Common myeloid progenitor, CD34-positive (primary cell): Measurements from ENCODE around the gene ICAM2.
"Not testable (repeated sequence)": the region's sequence is repeated elsewhere in the genome, so short reads cannot be mapped to it uniquely, and the experiment has no call there.

Experiments
- CTCF ChIA-PET: fragments of 350-600 bp; sonication (Branson Sonifier 250); formaldehyde crosslinking; loops from one replicate; lab custom pipeline; 2021; ENCODE audit warnings: antibody characterized with exemption; lab: Charles Lee
- POLR2A ChIA-PET: fragments of 350-600 bp; sonication (Branson Sonifier 250); formaldehyde crosslinking; loops from one replicate; lab custom pipeline; 2021; ENCODE audit warnings: antibody characterized with exemption; lab: Charles Lee
- DNase-seq, 3 donors: peaks; one replicate each; pipeline versions ENCODE4 v3.0.0 to v3.0.0-alpha.2; 2013
- H3K27ac ChIP-seq, 2 experiments: 1 replicate in 1 of 2; 2 replicates in 1 of 2; pipeline ENCODE4 v1.7.0; 2013; ENCODE audit warnings: inconsistent platforms in 2 of 2, low read length in 2 of 2, mild to moderate bottlenecking in 2 of 2, low read depth in 1 of 2, moderate library complexity in 1 of 2; ENCODE audit not compliant: severe bottlenecking in 2 of 2, insufficient read depth in 1 of 2, poor library complexity in 1 of 2
- H3K27me3 ChIP-seq, 5 experiments: replicated peaks in 2 of 5; 1 replicate in 3 of 5; 2 replicates in 2 of 5; pipeline versions ENCODE4 v1.6.1 to v1.7.0; 2013; ENCODE audit warnings: low read length in 4 of 5, mild to moderate bottlenecking in 2 of 5, moderate library complexity in 2 of 5, inconsistent platforms in 1 of 5; ENCODE audit not compliant: insufficient read depth in 5 of 5, control insufficient read depth in 4 of 5
- H3K36me3 ChIP-seq, 4 experiments: 1 replicate in 2 of 4; 2 replicates in 2 of 4; pipeline versions ENCODE4 v1.6.1 to v1.7.0; 2013; ENCODE audit warnings: low read length in 3 of 4, control low read depth in 1 of 4, mild to moderate bottlenecking in 1 of 4; ENCODE audit not compliant: control insufficient read depth in 4 of 4, insufficient read depth in 4 of 4
- H3K4me1 ChIP-seq, 4 experiments: 1 replicate in 3 of 4; 2 replicates in 1 of 4; pipeline versions ENCODE4 v1.6.1 to v1.7.1; 2013; ENCODE audit warnings: low read length in 3 of 4, mild to moderate bottlenecking in 3 of 4, control low read depth in 1 of 4, inconsistent platforms in 1 of 4, moderate library complexity in 1 of 4; ENCODE audit not compliant: control insufficient read depth in 4 of 4, insufficient read depth in 4 of 4; ENCODE audit errors: control extremely low read depth in 1 of 4
- H3K4me3 ChIP-seq, 7 experiments: 1 replicate in 4 of 7; 2 replicates in 3 of 7; pipeline versions ENCODE4 v1.5.1 to v1.7.0; 2013; ENCODE audit warnings: mild to moderate bottlenecking in 7 of 7, low read length in 6 of 7, moderate library complexity in 6 of 7, inconsistent platforms in 2 of 7, low read depth in 2 of 7, control low read depth in 1 of 7; ENCODE audit not compliant: insufficient read depth in 4 of 7, control insufficient read depth in 1 of 7; ENCODE audit errors: extremely low read depth in 1 of 7
- H3K9me3 ChIP-seq, 5 experiments: 1 replicate in 4 of 5; 2 replicates in 1 of 5; pipeline versions ENCODE4 v1.6.1 to v1.7.1; 2013; ENCODE audit warnings: low read length in 4 of 5, mild to moderate bottlenecking in 2 of 5, inconsistent platforms in 1 of 5, low read depth in 1 of 5, moderate library complexity in 1 of 5; ENCODE audit not compliant: control insufficient read depth in 4 of 5, insufficient read depth in 2 of 5; ENCODE audit errors: control extremely low read depth in 1 of 5
- WGBS: methylation state at CpG from one replicate; pipeline ENCODE4 v1.1.5; 2013; ENCODE audit not compliant: insufficient coverage; 5-methylcytosine and 5-hydroxymethylcytosine counted together

The ICAM2 gene

DNA sequence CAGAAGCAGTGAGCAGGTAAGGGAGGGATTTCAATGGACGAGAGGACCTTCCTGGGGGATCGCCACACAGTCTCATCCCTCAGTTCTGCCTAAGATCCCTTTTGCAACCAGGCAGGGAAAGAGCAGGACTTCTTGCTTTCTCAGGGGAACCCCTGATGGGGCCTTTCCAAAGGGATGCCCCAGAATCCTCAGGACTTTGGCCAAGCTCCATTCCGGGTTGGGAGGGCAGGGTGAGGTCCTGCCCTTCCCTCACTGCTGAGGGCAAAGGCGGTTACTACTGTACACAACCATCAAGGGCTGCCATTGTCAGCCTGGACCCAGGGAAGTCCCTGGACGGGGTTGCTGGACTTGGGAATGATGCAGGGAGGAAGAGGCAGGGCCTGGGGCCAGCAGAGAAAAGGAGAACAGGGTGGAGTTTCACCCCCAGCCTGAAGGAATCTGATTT, 12.6 kb downstream of the ICAM2 start:
- Histone ChIP-seq H3K9me3 (no peaks in the 10 kb centered on the region), H3K4me3 (no peak overlapping the region), H3K36me3 (peaks cover 12 to 26% (median 21%) of the 10 kb centered on the region in 4 experiments), H3K4me1 (peaks cover 0 to 51% (median 45%) of the 10 kb centered on the region in 4 experiments), H3K27me3 (no peaks in the 10 kb centered on the region), H3K27ac (peak overlapping the region; percentile 25 to 54)
- CTCF ChIA-PET = interaction anchor here (1.2 to 4.1 kb wide), 4 partner anchors 9 to 21 kb away, joined by 5 to 32 read pairs (median 21); partner anchors contain the start of gene ICAM2
- POLR2A ChIA-PET = interaction anchor here (3.5 kb wide), 1 partner anchor 12 kb away, joined by 31 read pairs; the partner anchor contains the start of gene ICAM2
- DNase-seq = no peak
- WGBS = 91% methylated on average over 4 of the region's 5 CpGs

DNA sequence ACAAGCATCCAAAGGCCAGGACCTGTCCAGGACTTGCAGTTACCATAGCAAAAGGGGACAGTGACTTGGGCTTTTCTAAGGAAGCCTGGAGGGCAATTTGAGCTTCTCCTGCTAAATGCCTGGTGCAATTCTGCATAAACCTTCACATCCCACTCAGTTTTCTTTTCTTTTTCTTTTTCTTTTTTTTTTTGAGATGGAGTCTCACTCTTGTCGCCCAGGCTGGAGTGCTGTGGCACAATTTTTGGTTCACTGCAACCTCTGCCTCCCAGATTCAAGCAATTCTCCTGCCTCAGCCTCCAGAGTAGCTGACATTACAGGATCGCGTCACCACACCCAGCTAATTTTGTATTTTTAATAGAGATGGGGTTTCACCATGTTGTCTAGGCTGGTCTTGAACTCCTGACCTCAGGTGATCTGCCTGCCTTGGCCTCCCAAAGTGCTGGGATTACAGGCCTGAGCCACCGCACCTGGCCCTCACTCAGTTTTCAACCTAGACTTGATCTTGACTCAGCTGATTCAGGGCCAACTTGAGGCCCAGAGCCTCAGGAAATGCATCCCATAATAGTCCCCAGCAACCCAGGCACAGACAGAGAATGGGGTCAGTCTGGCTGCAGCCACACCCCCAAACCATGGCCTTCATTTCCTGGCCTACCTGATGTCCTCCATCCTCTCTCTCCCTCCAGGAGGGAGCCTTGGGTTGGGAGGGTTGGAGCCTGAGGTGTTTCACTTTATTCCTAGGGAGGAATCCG, 13.2 kb downstream of the ICAM2 start:
- not testable (repeated sequence) for H3K9me3 ChIP-seq, H3K27me3 ChIP-seq, DNase-seq
- Histone ChIP-seq H3K27ac (peak overlapping the region; percentile 25 to 80), H3K4me3 (peak overlapping the region in 3 of 7 experiments; percentile 22 to 57 (median 51)), H3K36me3 (peaks cover 15 to 32% (median 22%) of the 10 kb centered on the region in 4 experiments), H3K4me1 (peaks cover 0 to 51% (median 45%) of the 10 kb centered on the region in 4 experiments)
- CTCF ChIA-PET = interaction anchor here (1.0 to 4.1 kb wide), 10 partner anchors 10 to 186 kb away, joined by 3 to 32 read pairs (median 8); partner anchors contain the start of gene ICAM2
- 89% methylated on average over 3 of the region's 5 CpGs for WGBS
- POLR2A ChIA-PET = interaction anchor here (0.7 to 3.5 kb wide), 6 partner anchors 10 to 139 kb away, joined by 3 to 31 read pairs (median 5); partner anchors contain the start of gene ICAM2

DNA sequence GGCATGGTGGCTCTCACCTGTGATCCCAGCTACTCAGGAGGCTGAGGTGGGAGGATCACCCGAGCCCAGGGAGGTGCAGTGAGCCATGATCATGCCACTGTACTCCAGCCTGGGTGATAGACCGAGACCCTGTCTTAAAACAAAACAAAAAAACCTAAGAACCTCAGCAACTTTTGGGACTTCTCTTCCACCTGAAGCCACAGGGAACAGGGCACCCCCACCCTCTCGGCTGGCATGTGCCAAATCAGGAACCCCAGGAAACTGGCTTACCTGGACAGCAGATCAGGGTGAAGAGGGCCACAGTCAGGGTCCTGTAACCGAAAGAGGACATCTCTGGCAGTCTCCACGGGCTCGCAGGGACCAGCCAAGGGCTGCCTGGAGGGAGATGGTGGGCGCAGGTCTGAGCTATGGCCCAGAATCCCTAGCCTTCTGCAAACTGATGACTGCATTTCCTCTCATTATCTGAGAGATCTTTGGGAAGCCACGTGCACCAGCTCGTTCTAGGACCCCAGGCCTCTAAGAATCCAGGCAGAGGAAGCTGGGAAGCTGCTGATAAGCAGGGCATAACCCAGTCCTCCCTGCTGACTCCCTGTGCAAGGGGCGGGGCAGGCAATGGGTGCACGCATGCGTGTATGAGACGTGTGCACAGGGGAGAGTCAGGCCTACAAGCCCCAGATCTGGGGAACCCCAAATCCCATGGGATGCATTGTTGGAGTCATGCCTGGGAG, 13.9 kb downstream of the ICAM2 start:
- DNase-seq = peak; percentile 89 to 97 (median 94)
- WGBS = 25% methylated on average over 10 of the region's 13 CpGs
- Histone ChIP-seq H3K27me3 (no peaks in the 10 kb centered on the region), H3K27ac (peak overlapping the region; percentile 27 to 80), H3K4me1 (peaks cover 0 to 51% (median 45%) of the 10 kb centered on the region in 4 experiments), H3K36me3 (peaks cover 17 to 37% (median 21%) of the 10 kb centered on the region in 4 experiments), H3K9me3 (no peaks in the 10 kb centered on the region), H3K4me3 (peak overlapping the region in 3 of 7 experiments; percentile 22 to 57 (median 51))
- ChIA-PET CTCF (interaction anchor here (1.0 to 4.1 kb wide), 11 partner anchors 10 to 187 kb away, joined by 3 to 32 read pairs (median 7); partner anchors contain the start of genes CD79B and ICAM2), POLR2A (interaction anchor here (0.7 to 3.5 kb wide), 6 partner anchors 10 to 140 kb away, joined by 3 to 31 read pairs (median 5); partner anchors contain the start of gene ICAM2)

DNA sequence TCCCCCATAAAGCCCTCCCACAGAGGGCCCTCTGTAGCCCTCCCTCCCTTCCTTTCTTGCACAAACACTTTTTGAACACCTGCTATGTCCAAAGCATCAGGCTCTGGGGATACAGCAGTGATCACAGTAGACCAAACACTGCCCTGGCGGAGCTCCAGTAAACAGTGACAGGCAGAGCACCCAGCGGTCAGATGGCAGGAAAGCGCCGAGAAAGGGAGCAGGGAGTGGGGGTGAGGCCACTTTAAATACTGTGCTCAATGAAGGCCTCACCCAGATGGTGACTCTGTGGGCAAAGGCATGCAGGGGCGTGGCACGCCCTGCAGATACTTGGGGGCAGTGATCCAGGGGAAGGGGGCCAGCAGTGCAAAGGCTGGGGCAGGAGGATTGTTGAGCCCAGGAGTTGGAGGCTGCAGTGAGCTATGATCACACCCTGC, 14.7 kb downstream of the ICAM2 start:
- Histone ChIP-seq H3K4me3 (peak overlapping the region in 3 of 7 experiments; percentile 11 to 51 (median 12)), H3K27me3 (no peaks in the 10 kb centered on the region), H3K36me3 (peaks cover 17 to 39% (median 21%) of the 10 kb centered on the region in 4 experiments), H3K4me1 (peaks cover 0 to 51% (median 45%) of the 10 kb centered on the region in 4 experiments), H3K27ac (peak overlapping the region; percentile 42 to 80), H3K9me3 (no peaks in the 10 kb centered on the region)
- CTCF ChIA-PET = interaction anchor here (1.2 to 4.1 kb wide), 11 partner anchors 9 to 86 kb away, joined by 3 to 32 read pairs (median 7); partner anchors contain the start of genes CD79B and ICAM2
- POLR2A ChIA-PET = interaction anchor here (1.8 to 3.5 kb wide), 3 partner anchors 11 to 20 kb away, joined by 5 to 31 read pairs (median 7); partner anchors contain the start of gene ICAM2
- 4% methylated on average over 6 of the region's 6 CpGs for WGBS
- DNase-seq = peak in 2 of 3 donors; percentile 60 to 69

DNA sequence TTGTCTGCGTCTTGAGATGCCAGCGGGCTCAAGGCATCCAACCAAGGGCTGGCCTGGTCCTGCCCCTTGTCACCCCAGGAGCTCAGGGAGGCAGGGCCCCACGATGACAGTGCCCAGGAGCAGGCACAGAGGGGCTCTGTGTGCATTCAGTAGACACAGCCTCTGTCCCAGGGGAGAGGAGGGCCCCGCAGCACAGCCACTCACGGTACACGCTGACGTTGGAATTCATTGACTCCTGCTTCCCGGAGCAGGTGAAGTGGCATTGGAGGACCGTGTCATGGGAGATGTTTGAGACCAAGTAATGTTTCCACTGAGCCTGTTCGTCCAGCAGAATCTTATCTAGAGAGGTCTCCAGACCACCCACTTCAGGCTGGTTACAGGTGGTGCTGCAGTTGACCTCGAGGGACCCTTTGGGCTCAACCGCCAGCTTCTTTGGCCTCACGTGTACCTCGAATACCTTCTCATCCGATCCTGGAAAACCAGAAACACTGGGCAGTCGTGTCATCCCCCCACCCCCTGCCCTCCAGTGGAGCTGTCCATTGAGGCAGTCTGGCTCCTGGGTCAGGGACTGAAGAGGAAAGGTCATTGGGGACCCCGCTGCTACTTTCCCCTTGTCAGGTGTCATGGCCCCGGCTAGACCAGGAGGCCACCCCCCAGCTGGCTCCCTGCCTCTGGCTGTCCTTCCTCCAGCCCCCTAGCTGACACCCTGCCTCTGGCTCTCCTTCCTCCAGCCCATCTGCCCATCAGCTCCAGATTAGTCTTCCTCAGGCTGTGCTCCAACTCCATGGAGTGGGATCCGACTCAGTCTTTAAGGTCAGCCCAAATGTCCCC, 15.3 kb downstream of the ICAM2 start:
- H3K4me1 ChIP-seq = peaks cover 0 to 51% (median 43%) of the 10 kb centered on the region in 4 experiments
- ChIA-PET CTCF (interaction anchor here (1.2 to 4.1 kb wide), 9 partner anchors 9 to 73 kb away, joined by 3 to 32 read pairs (median 8); partner anchors contain the start of genes CD79B and ICAM2), POLR2A (interaction anchor here (2.3 to 3.5 kb wide), 2 partner anchors 15 to 20 kb away, joined by 7 to 31 read pairs; partner anchors contain the start of gene ICAM2)
- H3K4me3 ChIP-seq = peak overlapping the region in 2 of 7 experiments; percentile 11 to 51
- peaks cover 17 to 39% (median 20%) of the 10 kb centered on the region in 4 experiments for H3K36me3 ChIP-seq
- DNase-seq = no peak
- peak overlapping the region; percentile 42 to 80 for H3K27ac ChIP-seq
- 91% methylated on average over 18 of the region's 19 CpGs for WGBS
- H3K27me3 ChIP-seq = no peaks in the 10 kb centered on the region
- no peaks in the 10 kb centered on the region for H3K9me3 ChIP-seq
